ENCODE data around the gene SDC3.

- TF ChIP-seq CTCF (IDR thresholded peaks at IDR 0.05) (no peak), POLR2A (IDR thresholded peaks at IDR 0.05) (no peak)
Measured at GRCh38 chr1:30912224-30912623, 3.7 kb upstream of the SDC3 start.
